ENCODE results near the gene WDR93. TPM values are rescaled to one million over a fixed set of nuclear protein-coding genes. Genes with fewer than 3 reads are reported as not detected.

Gene WDR93
- total RNA-seq, 4 donors from 2014 or later: 0.31 TPM; not detected in 3

DNA sequence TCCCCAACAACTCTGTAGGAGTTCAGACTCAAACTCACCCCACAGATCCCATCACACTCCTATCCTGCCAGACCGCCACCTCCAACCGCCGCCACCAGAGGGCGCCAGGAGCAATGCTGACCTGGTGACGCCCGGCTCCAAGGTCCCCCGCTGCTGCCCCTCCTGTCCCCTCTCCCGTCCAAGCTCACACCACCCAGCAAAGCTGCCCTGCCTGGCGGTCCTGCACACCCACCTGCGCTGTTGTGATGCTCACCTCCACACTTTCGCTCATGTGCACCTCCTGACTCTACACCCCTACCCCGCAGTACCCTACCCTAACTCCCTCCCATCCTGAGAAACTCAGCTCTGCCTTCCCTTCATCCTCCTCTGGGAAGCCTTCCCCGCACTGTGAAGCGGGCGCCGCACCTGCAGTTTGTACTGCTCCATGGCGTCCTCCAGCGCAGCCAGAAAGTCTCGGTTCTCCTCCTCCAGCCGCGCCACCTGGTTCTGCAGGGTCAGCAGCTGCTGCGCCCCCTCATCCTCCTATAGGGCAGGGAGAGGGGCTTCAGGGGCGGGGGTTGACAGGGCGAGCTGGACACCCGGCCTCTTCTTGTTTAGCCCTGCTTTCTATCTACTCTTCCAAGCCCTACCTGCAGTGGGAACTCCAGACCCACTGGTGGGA lies 43.3 kb upstream of the WDR93 start:
- Histone ChIP-seq H3K36me3 (peaks cover 8% of the 10 kb centered on the region), H3K4me1 (peaks cover 3% of the 10 kb centered on the region), H3K27ac (no peak overlapping the region), H3K27me3 (no peaks in the 10 kb centered on the region), H3K4me3 (no peak overlapping the region), H3K9me3 (no peaks in the 10 kb centered on the region)
- WGBS: 60% methylated on average over 24 of the region's 25 CpGs
- TF ChIP-seq, protein P1, sequence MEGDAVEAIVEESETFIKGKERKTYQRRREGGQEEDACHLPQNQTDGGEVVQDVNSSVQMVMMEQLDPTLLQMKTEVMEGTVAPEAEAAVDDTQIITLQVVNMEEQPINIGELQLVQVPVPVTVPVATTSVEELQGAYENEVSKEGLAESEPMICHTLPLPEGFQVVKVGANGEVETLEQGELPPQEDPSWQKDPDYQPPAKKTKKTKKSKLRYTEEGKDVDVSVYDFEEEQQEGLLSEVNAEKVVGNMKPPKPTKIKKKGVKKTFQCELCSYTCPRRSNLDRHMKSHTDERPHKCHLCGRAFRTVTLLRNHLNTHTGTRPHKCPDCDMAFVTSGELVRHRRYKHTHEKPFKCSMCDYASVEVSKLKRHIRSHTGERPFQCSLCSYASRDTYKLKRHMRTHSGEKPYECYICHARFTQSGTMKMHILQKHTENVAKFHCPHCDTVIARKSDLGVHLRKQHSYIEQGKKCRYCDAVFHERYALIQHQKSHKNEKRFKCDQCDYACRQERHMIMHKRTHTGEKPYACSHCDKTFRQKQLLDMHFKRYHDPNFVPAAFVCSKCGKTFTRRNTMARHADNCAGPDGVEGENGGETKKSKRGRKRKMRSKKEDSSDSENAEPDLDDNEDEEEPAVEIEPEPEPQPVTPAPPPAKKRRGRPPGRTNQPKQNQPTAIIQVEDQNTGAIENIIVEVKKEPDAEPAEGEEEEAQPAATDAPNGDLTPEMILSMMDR (IDR thresholded peaks at IDR 0.05): peak; percentile 33 to 91
- no peak for TF ChIP-seq POLR2A (IDR thresholded peaks at IDR 0.05)
- peak; percentile 81 to 84 for DNase-seq (ENCODE audit: low spot score in 2 of 2)

DNA sequence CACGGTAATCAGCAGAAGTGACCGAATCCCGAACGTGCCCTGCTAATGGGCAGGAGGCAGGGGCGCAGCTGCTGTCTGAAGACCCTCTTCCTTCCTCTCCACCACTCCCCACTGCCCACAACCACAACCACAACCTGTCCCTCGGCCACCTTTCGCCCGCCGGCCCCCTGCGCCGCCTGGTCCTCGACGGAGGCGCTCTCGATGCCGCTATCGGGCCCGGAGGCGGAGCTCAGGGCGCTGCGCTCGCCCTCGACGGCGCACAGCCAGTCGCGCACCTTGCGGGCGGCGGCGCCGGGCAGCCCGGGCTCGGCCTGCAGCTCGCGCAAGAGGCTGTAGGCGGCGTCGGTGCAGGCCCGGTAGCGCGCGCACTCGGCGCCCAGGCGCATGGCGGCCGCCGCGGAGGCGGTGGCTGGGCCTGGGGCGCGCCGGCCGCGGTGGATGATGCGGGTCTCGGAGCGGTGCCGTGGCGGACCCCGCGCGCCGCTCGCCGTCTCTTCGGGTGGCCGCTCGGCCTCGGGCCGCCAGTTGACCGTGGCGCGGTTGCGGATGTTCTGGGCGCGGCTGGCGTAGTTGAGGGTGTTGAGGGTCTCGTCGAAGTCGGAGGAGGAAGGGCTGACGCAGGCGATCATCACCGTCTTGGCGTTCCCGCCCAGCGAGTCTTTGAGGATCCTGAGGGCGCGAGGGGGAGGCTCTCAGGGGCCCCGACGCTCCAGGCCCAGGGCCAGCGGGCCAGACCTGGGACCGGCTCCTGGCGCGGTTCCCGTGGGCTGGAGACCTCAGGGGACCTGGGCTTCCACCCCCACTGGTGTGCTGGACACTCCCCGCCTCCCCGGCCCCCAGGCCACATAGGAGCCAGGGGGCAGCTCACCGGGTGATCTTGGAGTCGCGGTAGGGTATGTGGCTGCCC lies 42.3 kb upstream of the WDR93 start:
- H3K27me3 ChIP-seq: no peaks in the 10 kb centered on the region
- no peak overlapping the region for H3K27ac ChIP-seq
- peaks cover 3% of the 10 kb centered on the region for H3K4me1 ChIP-seq
- H3K36me3 ChIP-seq: peaks cover 8% of the 10 kb centered on the region
- H3K4me3 ChIP-seq: no peak overlapping the region
- DNase-seq (ENCODE audit: low spot score in 2 of 2): peak; percentile 63 to 68
- H3K9me3 ChIP-seq: no peaks in the 10 kb centered on the region
- TF ChIP-seq POLR2A (IDR thresholded peaks at IDR 0.05) (no peak), EP300 (IDR thresholded peaks at IDR 0.05) (no peak), POLR2AphosphoS5 (IDR thresholded peaks at IDR 0.05) (no peak)
- TF ChIP-seq, protein P1 (IDR thresholded peaks at IDR 0.05): no peak
- 90% methylated on average over 76 of the region's 102 CpGs for WGBS

DNA sequence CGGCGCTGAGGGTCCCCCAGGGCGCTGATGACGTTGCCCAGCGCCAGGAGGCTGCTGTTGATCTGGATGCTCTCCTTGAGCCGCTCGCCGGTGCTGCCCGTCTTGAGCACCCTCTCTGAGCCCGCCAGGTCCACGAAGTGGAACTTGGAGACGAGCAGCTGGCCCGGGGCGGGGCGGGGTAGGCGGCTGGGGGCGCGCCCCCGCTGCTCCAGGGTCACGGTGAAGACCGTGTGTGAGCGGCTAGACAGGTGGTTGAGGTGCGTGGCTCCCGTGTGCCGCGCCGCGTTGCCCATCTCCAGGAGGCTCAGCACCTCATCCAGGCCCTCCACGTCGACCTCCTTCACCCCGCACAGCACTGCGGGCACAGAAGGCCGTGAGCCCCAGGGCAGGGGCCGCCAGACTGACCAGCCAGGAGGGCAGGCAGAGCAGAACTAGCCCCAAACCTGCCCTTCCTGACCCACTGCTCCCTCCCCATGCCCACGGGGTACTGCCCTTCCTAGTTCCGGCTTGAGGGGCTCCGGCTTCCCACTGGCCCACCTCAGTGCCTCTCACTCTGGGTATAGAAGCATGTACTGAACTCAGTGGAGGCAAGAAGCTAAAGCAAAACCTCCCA lies 41.5 kb upstream of the WDR93 start:
- peak; percentile 58 to 68 for DNase-seq (ENCODE audit: low spot score in 2 of 2)

DNA sequence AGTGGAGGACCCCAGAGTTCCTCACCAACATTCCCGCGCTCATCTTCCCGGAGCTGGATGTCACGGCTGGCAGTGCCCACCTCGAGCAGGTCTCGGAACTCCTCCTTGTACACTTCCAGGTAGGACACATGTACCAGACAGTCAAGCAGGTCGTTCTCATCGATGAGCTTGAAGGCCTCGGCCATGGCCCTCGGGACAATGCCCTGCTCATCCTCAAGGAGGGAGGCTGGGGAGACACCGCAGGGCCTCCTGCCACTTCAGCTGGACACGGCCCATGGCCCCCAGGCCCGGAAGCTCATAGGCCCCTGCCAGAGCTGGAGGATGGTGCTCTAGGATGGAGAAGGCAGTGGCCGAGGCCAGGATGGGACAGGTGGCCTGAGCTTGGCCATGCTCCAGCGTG lies 40.9 kb upstream of the WDR93 start:
- TF ChIP-seq, protein P1 (IDR thresholded peaks at IDR 0.05): no peak
- no peak for TF ChIP-seq EP300 (IDR thresholded peaks at IDR 0.05)
- no peak for TF ChIP-seq POLR2A (IDR thresholded peaks at IDR 0.05)
- TF ChIP-seq POLR2AphosphoS5 (IDR thresholded peaks at IDR 0.05): no peak
- Histone ChIP-seq H3K27me3 (peaks cover 5% of the 10 kb centered on the region), H3K9me3 (no peaks in the 10 kb centered on the region), H3K4me3 (no peak overlapping the region), H3K4me1 (peaks cover 9% of the 10 kb centered on the region), H3K27ac (no peak overlapping the region), H3K36me3 (peaks cover 7% of the 10 kb centered on the region)
- 94% methylated on average over 11 of the region's 15 CpGs for WGBS
- peak; percentile 49 to 56 for DNase-seq (ENCODE audit: low spot score in 2 of 2)

More for the DNA sequence above, 41.5 kb upstream of the WDR93 start:
- Histone ChIP-seq H3K36me3 (peaks cover 8% of the 10 kb centered on the region), H3K27ac (no peak overlapping the region), H3K27me3 (no peaks in the 10 kb centered on the region), H3K4me3 (no peak overlapping the region), H3K9me3 (no peaks in the 10 kb centered on the region), H3K4me1 (peaks cover 3% of the 10 kb centered on the region)
- 98% methylated on average over 14 of the region's 37 CpGs for WGBS
- TF ChIP-seq EP300 (IDR thresholded peaks at IDR 0.05) (no peak), POLR2AphosphoS5 (IDR thresholded peaks at IDR 0.05) (no peak), POLR2A (IDR thresholded peaks at IDR 0.05) (no peak)
- TF ChIP-seq, protein P1 (IDR thresholded peaks at IDR 0.05): no peak

DNA sequence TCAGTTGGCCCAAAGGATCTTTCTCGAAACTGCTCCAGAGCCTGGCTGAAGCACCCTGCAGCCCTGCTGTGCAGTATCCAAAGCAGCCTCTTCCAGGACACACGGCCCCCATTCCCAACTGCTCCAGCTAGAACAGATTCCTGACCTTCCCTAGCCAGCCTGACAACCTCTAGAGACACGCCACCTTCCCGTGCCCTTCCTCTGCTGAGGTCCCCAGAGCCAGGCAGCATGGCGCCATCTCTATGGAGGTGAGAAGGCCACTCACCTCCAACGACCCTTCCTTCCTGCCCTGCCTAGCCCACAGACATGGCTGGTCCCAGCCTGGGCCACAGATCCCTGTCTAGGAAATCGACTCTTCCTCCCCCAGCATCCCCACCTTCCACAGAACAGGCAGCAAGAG lies 38.5 kb upstream of the WDR93 start:
- DNase-seq (ENCODE audit: low spot score in 2 of 2): peak; percentile 26 to 60
- Histone ChIP-seq H3K4me1 (peaks cover 16% of the 10 kb centered on the region), H3K27me3 (peaks cover 13% of the 10 kb centered on the region), H3K36me3 (no peaks in the 10 kb centered on the region), H3K27ac (no peak overlapping the region), H3K4me3 (no peak overlapping the region), H3K9me3 (no peaks in the 10 kb centered on the region)
- 94% methylated on average over 5 of the region's 7 CpGs for WGBS
- TF ChIP-seq, protein P1 (IDR thresholded peaks at IDR 0.05): no peak
- no peak for TF ChIP-seq POLR2AphosphoS5 (IDR thresholded peaks at IDR 0.05)
- no peak for TF ChIP-seq POLR2A (IDR thresholded peaks at IDR 0.05)
- no peak for TF ChIP-seq EP300 (IDR thresholded peaks at IDR 0.05)

Measured in suprapubic skin (tissue), 4 donors.